ENCODE data around the gene RNF181. TPM values are rescaled to one million over a fixed set of nuclear protein-coding genes. Genes with fewer than 3 reads are reported as not detected.

The RNF181 gene
- total RNA-seq, 1 donor: 213 TPM

- TF ChIP-seq CTCF (IDR thresholded peaks at IDR 0.05; ENCODE audit: insufficient read depth, low read length): no peak
- no peak for DNase-seq (ENCODE audit: low read depth)
- H3K4me3 ChIP-seq (ENCODE audit: low read depth, low read length): peak overlapping the region; percentile 100
Observed at GRCh38 chr2:85596026-85596333, 435 bp downstream of the RNF181 start.

- no peak for DNase-seq (ENCODE audit: low read depth)
- TF ChIP-seq CTCF (IDR thresholded peaks at IDR 0.05; ENCODE audit: insufficient read depth, low read length): no peak
- peak overlapping the region; percentile 100 for H3K4me3 ChIP-seq (ENCODE audit: low read depth, low read length)
Observed at GRCh38 chr2:85596486-85597143, 1.1 kb downstream of the RNF181 start.

GRCh38 chr2:85597241-85597640 lies 1.7 kb downstream of the RNF181 start:
- H3K4me3 ChIP-seq (ENCODE audit: low read depth, low read length): no peak overlapping the region
- DNase-seq (ENCODE audit: low read depth): no peak
- no peak for TF ChIP-seq CTCF (IDR thresholded peaks at IDR 0.05; ENCODE audit: insufficient read depth, low read length)

- no peak overlapping the region for H3K4me3 ChIP-seq (ENCODE audit: low read depth, low read length)
- no peak for DNase-seq (ENCODE audit: low read depth)
- TF ChIP-seq CTCF (IDR thresholded peaks at IDR 0.05; ENCODE audit: insufficient read depth, low read length): no peak
Observed at GRCh38 chr2:85598594-85599340, 3.2 kb downstream of the RNF181 start.

GRCh38 chr2:85599468-85600234 lies 4.1 kb downstream of the RNF181 start:
- TF ChIP-seq CTCF (IDR thresholded peaks at IDR 0.05; ENCODE audit: insufficient read depth, low read length): no peak
- H3K4me3 ChIP-seq (ENCODE audit: low read depth, low read length): no peak overlapping the region
- no peak for DNase-seq (ENCODE audit: low read depth)

GRCh38 chr2:85600235-85600575 lies 4.7 kb downstream of the RNF181 start:
- TF ChIP-seq CTCF (IDR thresholded peaks at IDR 0.05; ENCODE audit: insufficient read depth, low read length): no peak
- no peak for DNase-seq (ENCODE audit: low read depth)
- H3K4me3 ChIP-seq (ENCODE audit: low read depth, low read length): no peak overlapping the region

Measured in fibroblast of the aortic adventitia (primary cell).